Gastrocnemius medialis (tissue), 4 donors: Measurements from ENCODE around the gene TRIP12. TPM values are rescaled to one million over a fixed set of nuclear protein-coding genes. Genes with fewer than 3 reads are reported as not detected.

Source experiments
- ATAC-seq, 2 donors: fragments of 150-250 bp; one replicate each; pipeline ENCODE4 v1.9.1; 2016
- DNase-seq, 2 donors: peaks; one replicate each; pipeline ENCODE4 v3.0.0-alpha.2; 2019
- H3K27ac ChIP-seq, 4 donors: fragments of 200-600 bp; sonication (generic); 1 replicate in 1 of 4; 2 replicates in 3 of 4; pipeline ENCODE4 v1.5.1; 2016 to 2018; ENCODE audit warnings: mild to moderate bottlenecking in 2 of 4, moderate library complexity in 1 of 4
- H3K27me3 ChIP-seq, 3 donors: fragments of 200-600 bp; sonication (generic) in 2 of 3; 1 replicate in 1 of 3; 2 replicates in 2 of 3; pipeline versions ENCODE4 v1.5.1 to v1.6.0; 2016 to 2019; ENCODE audit warnings: mild to moderate bottlenecking in 1 of 3, moderate library complexity in 1 of 3
- H3K36me3 ChIP-seq, 2 donors: fragments of 200-600 bp; sonication (generic) in 1 of 2; one replicate each; pipeline ENCODE4 v1.5.1; 2017 to 2018
- H3K4me1 ChIP-seq, 2 donors: fragments of 200-600 bp; sonication (generic) in 1 of 2; one replicate each; pipeline ENCODE4 v1.5.1; 2016 to 2017; ENCODE audit warnings: mild to moderate bottlenecking in 2 of 2
- H3K4me3 ChIP-seq, 4 donors: fragments of 200-600 bp; sonication (generic) in 3 of 4; 1 replicate in 1 of 4; 2 replicates in 3 of 4; pipeline ENCODE4 v1.5.1; 2016 to 2019; ENCODE audit warnings: mild to moderate bottlenecking in 2 of 4
- H3K9me3 ChIP-seq, 3 donors: fragments of 200-600 bp; sonication (generic) in 2 of 3; 1 replicate in 1 of 3; 2 replicates in 2 of 3; pipeline ENCODE4 v1.5.1; 2016 to 2019
- CTCF ChIP-seq, 5 experiments: fragments of 450-650 bp in 3 of 5; fragments of 200-600 bp in 2 of 5; sonication (generic) in 2 of 5; IDR thresholded peaks in 4 of 5; conservative IDR thresholded peaks in 1 of 5; 1 replicate in 4 of 5; 2 replicates in 1 of 5; pipeline ENCODE4 v1.5.1; 2016 to 2019; ENCODE audit warnings: antibody characterized with exemption in 5 of 5, mild to moderate bottlenecking in 3 of 5, moderate library complexity in 3 of 5
- POLR2A ChIP-seq, 2 donors: fragments of 450-650 bp; IDR thresholded peaks; one replicate each; pipeline ENCODE4 v1.6.1; 2017; ENCODE audit warnings: antibody characterized with exemption in 2 of 2, mild to moderate bottlenecking in 2 of 2, moderate library complexity in 2 of 2
- in situ Hi-C, 4 donors: fragments of 200-750 bp; cut with MboI; loops; one replicate each; pipeline versions ENCODE4 v1.15.0 to v1.8.0; 2017; ENCODE audit warnings: low sequenced_read_pairs in 4 of 4
- intact Hi-C: fragments of 100-400 bp; cut with DNase I; formaldehyde crosslinking; loops from one replicate; pipeline ENCODE4 v1.15.1; 2023; ENCODE audit warnings: low total_unique reads
- total RNA-seq, 4 donors: library from RNA; depleted of rRNA; stranded (reverse); fragments of >200 nt; gene quantifications; one replicate each; pipeline versions ENCODE4 v1.1.0 to v1.2.3, GENCODE V29; 2016

Gene TRIP12
- total RNA-seq, 4 donors from 2014 or later = 122 to 152 (median 141) TPM

- no peaks in the 10 kb centered on the region for H3K36me3 ChIP-seq
- no peaks in the 10 kb centered on the region for H3K27me3 ChIP-seq
- no peaks in the 10 kb centered on the region for H3K9me3 ChIP-seq
- no peak overlapping the region for H3K4me3 ChIP-seq
- ATAC-seq (no peak), DNase-seq (no peak)
- no peak overlapping the region for H3K27ac ChIP-seq
- no peak for TF ChIP-seq CTCF (IDR thresholded peaks at IDR 0.05 in 4 of 5, conservative IDR thresholded peaks at IDR 0.05 in 1 of 5)
- in situ Hi-C loops (no loop called here), intact Hi-C loops (no loop called here)
- peaks cover 40 to 57% of the 10 kb centered on the region in 2 donors for H3K4me1 ChIP-seq
Measured at GRCh38 chr2:229884775-229885699, 36.8 kb downstream of the TRIP12 start.

- no peak overlapping the region for H3K27ac ChIP-seq
- no peaks in the 10 kb centered on the region for H3K27me3 ChIP-seq
- intact Hi-C loops = no loop called here
- H3K4me1 ChIP-seq = peaks cover 32 to 44% of the 10 kb centered on the region in 2 donors
- in situ Hi-C loops = no loop called here
- TF ChIP-seq POLR2A (IDR thresholded peaks at IDR 0.05) (no peak), CTCF (IDR thresholded peaks at IDR 0.05 in 4 of 5, conservative IDR thresholded peaks at IDR 0.05 in 1 of 5) (no peak)
- no peaks in the 10 kb centered on the region for H3K9me3 ChIP-seq
- DNase-seq (no peak), ATAC-seq (no peak)
- no peak overlapping the region for H3K4me3 ChIP-seq
- peaks cover 0 to 23% of the 10 kb centered on the region in 2 donors for H3K36me3 ChIP-seq
Measured at GRCh38 chr2:229882583-229882982, 39.2 kb downstream of the TRIP12 start.

GRCh38 chr2:229880892-229881586 lies 40.8 kb downstream of the TRIP12 start:
- no peak for DNase-seq
- TF ChIP-seq POLR2A (IDR thresholded peaks at IDR 0.05) = no peak
- in situ Hi-C loops (no loop called here), intact Hi-C loops (no loop called here)
- no peak overlapping the region for H3K27ac ChIP-seq
- no peak overlapping the region for H3K4me3 ChIP-seq
- no peaks in the 10 kb centered on the region for H3K9me3 ChIP-seq
- no peaks in the 10 kb centered on the region for H3K27me3 ChIP-seq
- no peak for ATAC-seq
- H3K4me1 ChIP-seq = peaks cover 17 to 29% of the 10 kb centered on the region in 2 donors
- peaks cover 0 to 24% of the 10 kb centered on the region in 2 donors for H3K36me3 ChIP-seq

GRCh38 chr2:229879191-229879950 lies 42.4 kb downstream of the TRIP12 start:
- H3K4me1 ChIP-seq = peaks cover 7 to 12% of the 10 kb centered on the region in 2 donors
- in situ Hi-C loops = no loop called here
- DNase-seq (no peak), ATAC-seq (no peak)
- no peak overlapping the region for H3K4me3 ChIP-seq
- no peak overlapping the region for H3K27ac ChIP-seq
- intact Hi-C loops = no loop called here
- TF ChIP-seq POLR2A (IDR thresholded peaks at IDR 0.05) = no peak
- TF ChIP-seq CTCF (IDR thresholded peaks at IDR 0.05 in 4 of 5, conservative IDR thresholded peaks at IDR 0.05 in 1 of 5) = no peak
- H3K27me3 ChIP-seq = no peaks in the 10 kb centered on the region
- H3K9me3 ChIP-seq = no peaks in the 10 kb centered on the region
- peaks cover 0 to 24% of the 10 kb centered on the region in 2 donors for H3K36me3 ChIP-seq
